B cell (primary cell): ENCODE measurements around the gene SAMD10.

Experiments
- EZH2 ChIP-seq: IDR thresholded peaks from 2 replicates; pipeline ENCODE4 v1.6.1; 2012; ENCODE audit warnings: borderline replicate concordance, low read depth, mild to moderate bottlenecking, moderate library complexity, low read length; ENCODE audit not compliant: insufficient read depth, poor library complexity, severe bottlenecking
- TF ChIP-seq, protein P1 (sequence below): fragments of 200-600 bp; IDR thresholded peaks from one replicate; pipeline ENCODE4 v1.8.0; 2022; ENCODE audit warnings: antibody characterized with exemption, mild to moderate bottlenecking

DNA sequence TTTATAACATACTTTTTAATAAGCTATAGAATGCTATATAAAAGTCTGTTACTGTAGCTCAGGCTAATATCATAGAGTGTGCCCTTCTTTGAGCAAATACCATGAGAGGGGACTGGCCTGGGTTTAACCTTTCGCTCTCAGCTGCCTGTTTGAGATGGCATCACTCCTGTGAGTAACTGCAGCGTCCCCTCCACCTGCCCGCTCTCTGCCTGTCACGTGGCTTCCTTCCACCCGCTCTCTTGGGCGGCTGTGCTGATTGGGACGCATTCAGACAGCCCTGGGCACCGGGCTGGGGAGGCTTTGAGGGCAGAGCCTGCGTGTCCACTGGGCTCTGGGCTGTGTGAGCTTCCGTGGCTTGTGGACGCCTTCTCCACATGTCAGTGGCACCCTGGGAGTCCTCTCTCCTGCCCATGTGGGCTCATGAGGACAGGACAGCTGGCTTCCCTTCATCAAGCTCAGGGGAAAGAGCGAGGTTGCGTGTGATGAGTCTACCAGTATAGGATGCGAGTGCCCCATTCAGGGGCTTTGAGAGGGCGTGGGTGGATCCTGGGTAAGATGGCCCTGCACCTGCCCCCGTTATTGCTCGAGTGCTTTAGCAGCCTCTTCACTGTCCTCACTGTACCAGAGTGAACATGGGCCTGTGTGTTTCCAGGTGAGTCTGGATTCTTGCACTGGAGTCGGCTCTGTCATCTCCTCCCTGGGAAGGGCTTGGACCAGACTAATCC lies 45.8 kb upstream of the SAMD10 start:
- no peak for TF ChIP-seq EZH2
- TF ChIP-seq, protein P1, sequence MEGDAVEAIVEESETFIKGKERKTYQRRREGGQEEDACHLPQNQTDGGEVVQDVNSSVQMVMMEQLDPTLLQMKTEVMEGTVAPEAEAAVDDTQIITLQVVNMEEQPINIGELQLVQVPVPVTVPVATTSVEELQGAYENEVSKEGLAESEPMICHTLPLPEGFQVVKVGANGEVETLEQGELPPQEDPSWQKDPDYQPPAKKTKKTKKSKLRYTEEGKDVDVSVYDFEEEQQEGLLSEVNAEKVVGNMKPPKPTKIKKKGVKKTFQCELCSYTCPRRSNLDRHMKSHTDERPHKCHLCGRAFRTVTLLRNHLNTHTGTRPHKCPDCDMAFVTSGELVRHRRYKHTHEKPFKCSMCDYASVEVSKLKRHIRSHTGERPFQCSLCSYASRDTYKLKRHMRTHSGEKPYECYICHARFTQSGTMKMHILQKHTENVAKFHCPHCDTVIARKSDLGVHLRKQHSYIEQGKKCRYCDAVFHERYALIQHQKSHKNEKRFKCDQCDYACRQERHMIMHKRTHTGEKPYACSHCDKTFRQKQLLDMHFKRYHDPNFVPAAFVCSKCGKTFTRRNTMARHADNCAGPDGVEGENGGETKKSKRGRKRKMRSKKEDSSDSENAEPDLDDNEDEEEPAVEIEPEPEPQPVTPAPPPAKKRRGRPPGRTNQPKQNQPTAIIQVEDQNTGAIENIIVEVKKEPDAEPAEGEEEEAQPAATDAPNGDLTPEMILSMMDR = no peak
